Measurements from ENCODE around the gene NLRP10.

DNA sequence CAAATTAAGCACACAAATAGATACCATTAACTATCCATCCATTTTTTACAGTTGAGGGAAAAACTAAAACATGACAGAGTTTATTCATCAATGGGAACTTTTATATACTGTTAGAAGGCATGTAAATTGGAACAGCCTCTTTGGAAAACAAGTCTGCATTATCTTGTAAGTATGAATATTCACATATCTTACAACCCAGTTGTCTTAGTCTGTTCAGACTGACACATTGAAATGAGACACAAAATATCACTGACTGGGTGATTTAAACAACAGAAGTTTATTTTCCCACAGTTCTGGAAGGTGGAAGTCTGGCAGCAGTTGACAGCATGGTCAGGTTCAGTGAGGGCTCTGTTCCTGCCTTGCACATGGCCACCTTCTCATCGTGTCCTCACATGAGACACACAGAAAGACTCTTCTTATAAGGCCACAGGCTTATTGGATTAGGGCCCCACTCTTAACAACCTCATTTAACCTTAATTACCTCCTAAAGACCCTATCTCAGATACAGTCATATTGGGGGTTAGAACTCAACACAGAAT is 16.4 kb upstream of the NLRP10 start:
- TF ChIP-seq EP300 (IDR thresholded peaks at IDR 0.05; ENCODE audit: borderline replicate concordance), result no peak
- no peak for TF ChIP-seq CREB1 (IDR thresholded peaks at IDR 0.05; ENCODE audit: low read depth)
- TF ChIP-seq, protein P1, sequence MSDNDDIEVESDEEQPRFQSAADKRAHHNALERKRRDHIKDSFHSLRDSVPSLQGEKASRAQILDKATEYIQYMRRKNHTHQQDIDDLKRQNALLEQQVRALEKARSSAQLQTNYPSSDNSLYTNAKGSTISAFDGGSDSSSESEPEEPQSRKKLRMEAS (IDR thresholded peaks at IDR 0.05), result no peak
- TF ChIP-seq TAF1 (IDR thresholded peaks at IDR 0.05; ENCODE audit: low read depth), result no peak
- TF ChIP-seq, protein P2, sequence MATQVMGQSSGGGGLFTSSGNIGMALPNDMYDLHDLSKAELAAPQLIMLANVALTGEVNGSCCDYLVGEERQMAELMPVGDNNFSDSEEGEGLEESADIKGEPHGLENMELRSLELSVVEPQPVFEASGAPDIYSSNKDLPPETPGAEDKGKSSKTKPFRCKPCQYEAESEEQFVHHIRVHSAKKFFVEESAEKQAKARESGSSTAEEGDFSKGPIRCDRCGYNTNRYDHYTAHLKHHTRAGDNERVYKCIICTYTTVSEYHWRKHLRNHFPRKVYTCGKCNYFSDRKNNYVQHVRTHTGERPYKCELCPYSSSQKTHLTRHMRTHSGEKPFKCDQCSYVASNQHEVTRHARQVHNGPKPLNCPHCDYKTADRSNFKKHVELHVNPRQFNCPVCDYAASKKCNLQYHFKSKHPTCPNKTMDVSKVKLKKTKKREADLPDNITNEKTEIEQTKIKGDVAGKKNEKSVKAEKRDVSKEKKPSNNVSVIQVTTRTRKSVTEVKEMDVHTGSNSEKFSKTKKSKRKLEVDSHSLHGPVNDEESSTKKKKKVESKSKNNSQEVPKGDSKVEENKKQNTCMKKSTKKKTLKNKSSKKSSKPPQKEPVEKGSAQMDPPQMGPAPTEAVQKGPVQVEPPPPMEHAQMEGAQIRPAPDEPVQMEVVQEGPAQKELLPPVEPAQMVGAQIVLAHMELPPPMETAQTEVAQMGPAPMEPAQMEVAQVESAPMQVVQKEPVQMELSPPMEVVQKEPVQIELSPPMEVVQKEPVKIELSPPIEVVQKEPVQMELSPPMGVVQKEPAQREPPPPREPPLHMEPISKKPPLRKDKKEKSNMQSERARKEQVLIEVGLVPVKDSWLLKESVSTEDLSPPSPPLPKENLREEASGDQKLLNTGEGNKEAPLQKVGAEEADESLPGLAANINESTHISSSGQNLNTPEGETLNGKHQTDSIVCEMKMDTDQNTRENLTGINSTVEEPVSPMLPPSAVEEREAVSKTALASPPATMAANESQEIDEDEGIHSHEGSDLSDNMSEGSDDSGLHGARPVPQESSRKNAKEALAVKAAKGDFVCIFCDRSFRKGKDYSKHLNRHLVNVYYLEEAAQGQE (IDR thresholded peaks at IDR 0.05; ENCODE audit: low read depth), result no peak
- TF ChIP-seq RAD21 (IDR thresholded peaks at IDR 0.05; ENCODE audit: low read depth), result no peak
- TF ChIP-seq, protein P3, sequence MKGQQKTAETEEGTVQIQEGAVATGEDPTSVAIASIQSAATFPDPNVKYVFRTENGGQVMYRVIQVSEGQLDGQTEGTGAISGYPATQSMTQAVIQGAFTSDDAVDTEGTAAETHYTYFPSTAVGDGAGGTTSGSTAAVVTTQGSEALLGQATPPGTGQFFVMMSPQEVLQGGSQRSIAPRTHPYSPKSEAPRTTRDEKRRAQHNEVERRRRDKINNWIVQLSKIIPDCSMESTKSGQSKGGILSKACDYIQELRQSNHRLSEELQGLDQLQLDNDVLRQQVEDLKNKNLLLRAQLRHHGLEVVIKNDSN (IDR thresholded peaks at IDR 0.05), result no peak
- TF ChIP-seq NFIC (IDR thresholded peaks at IDR 0.05), result no peak
- no peak for TF ChIP-seq YY1 (IDR thresholded peaks at IDR 0.05; ENCODE audit: low read depth)
- TF ChIP-seq FOXM1 (IDR thresholded peaks at IDR 0.05; ENCODE audit: borderline replicate concordance, low read depth), result no peak

Data from Ishikawa (cell line).